Astrocyte (in vitro differentiated cells and primary cell): ENCODE results near the gene AANAT. TPM values are rescaled to one million over a fixed set of nuclear protein-coding genes. Genes with fewer than 3 reads are reported as not detected.
A peak's percentile ranks its signal among the peaks of the same experiment; 100 is the strongest.
"Not testable (repeated sequence)": the region's sequence is repeated elsewhere in the genome, so short reads cannot be mapped to it uniquely, and the experiment has no call there.

Experiments
- DNase-seq: peaks from one replicate; pipeline ENCODE4 v3.0.0-alpha.2; 2010; ENCODE audit warnings: low read depth
- FAIRE-seq: peaks from 2 replicates; lab custom pipeline; 2011; peaks lifted over from hg19 to GRCh38; lab: Jason Lieb, UNC
- H2AFZ ChIP-seq: 2 replicates; pipeline ENCODE4 v1.6.0; 2012; ENCODE audit warnings: low read depth, low read length, inconsistent platforms
- H3K27ac ChIP-seq: 2 replicates; pipeline ENCODE4 v1.5.1; 2011; ENCODE audit warnings: low read depth, low read length, inconsistent platforms
- H3K27me3 ChIP-seq: 2 replicates; pipeline ENCODE4 v1.6.0; 2011; ENCODE audit warnings: low read length, inconsistent platforms; ENCODE audit not compliant: insufficient read depth
- H3K36me3 ChIP-seq: 2 replicates; pipeline ENCODE4 v1.5.1; 2011; ENCODE audit warnings: low read length, inconsistent platforms; ENCODE audit not compliant: insufficient read depth
- H3K4me1 ChIP-seq: 2 replicates; pipeline ENCODE4 v1.5.1; 2011; ENCODE audit warnings: low read length, inconsistent platforms; ENCODE audit not compliant: insufficient read depth
- H3K4me2 ChIP-seq: 2 replicates; pipeline ENCODE4 v1.6.0; 2012; ENCODE audit warnings: low read length, inconsistent platforms
- H3K4me3 ChIP-seq: 2 replicates; pipeline ENCODE4 v1.5.1; 2011; ENCODE audit warnings: low read depth, mild to moderate bottlenecking, low read length, inconsistent platforms; ENCODE audit not compliant: insufficient read depth
- H3K79me2 ChIP-seq: 2 replicates; pipeline ENCODE4 v1.6.0; 2012; ENCODE audit warnings: mild to moderate bottlenecking, low read length, inconsistent platforms; ENCODE audit not compliant: insufficient read depth
- H3K9ac ChIP-seq: 2 replicates; pipeline ENCODE4 v1.6.0; 2012; ENCODE audit warnings: mild to moderate bottlenecking, low read length, inconsistent platforms
- H3K9me3 ChIP-seq: 2 replicates; pipeline ENCODE4 v1.5.1; 2012; ENCODE audit warnings: low read depth, mild to moderate bottlenecking, low read length, inconsistent platforms; ENCODE audit not compliant: insufficient read depth
- H4K20me1 ChIP-seq: 2 replicates; pipeline ENCODE4 v1.6.0; 2012; ENCODE audit warnings: low read length, inconsistent platforms; ENCODE audit not compliant: insufficient read depth
- H3K27ac Mint-ChIP-seq: one replicate; pipeline ENCODE4 v1.8.0; 2021; ENCODE audit warnings: mild to moderate bottlenecking, mixed read lengths; ENCODE audit not compliant: unreplicated experiment
- H3K27me3 Mint-ChIP-seq: one replicate; pipeline ENCODE4 v1.8.0; 2021; ENCODE audit warnings: low read depth, mixed read lengths; ENCODE audit not compliant: unreplicated experiment
- H3K36me3 Mint-ChIP-seq: one replicate; pipeline ENCODE4 v1.8.0; 2021; ENCODE audit warnings: low read depth, mixed read lengths; ENCODE audit not compliant: unreplicated experiment
- H3K4me1 Mint-ChIP-seq: one replicate; pipeline ENCODE4 v1.8.0; 2021; ENCODE audit warnings: low read depth, mixed read lengths; ENCODE audit not compliant: unreplicated experiment
- H3K4me3 Mint-ChIP-seq: one replicate; pipeline ENCODE4 v1.8.0; 2021; ENCODE audit warnings: mild to moderate bottlenecking, moderate library complexity, mixed read lengths; ENCODE audit not compliant: unreplicated experiment
- H3K9me3 Mint-ChIP-seq: one replicate; pipeline ENCODE4 v1.8.0; 2021; ENCODE audit warnings: mild to moderate bottlenecking, mixed read lengths; ENCODE audit not compliant: unreplicated experiment
- EZH2 ChIP-seq: IDR thresholded peaks from 2 replicates; pipeline ENCODE4 v1.6.1; 2012; ENCODE audit warnings: mild to moderate bottlenecking, low read length, inconsistent platforms; ENCODE audit not compliant: insufficient read depth
- total RNA-seq: library from RNA; stranded (reverse); gene quantifications from 2 replicates; pipeline ENCODE4 v1.2.1, GENCODE V29; 2021
- TF ChIP-seq, protein P1 (sequence below): IDR thresholded peaks from 2 replicates; pipeline ENCODE4 v1.5.1; 2011; ENCODE audit warnings: low read depth, mild to moderate bottlenecking, inconsistent platforms, low read length, moderate library complexity; ENCODE audit not compliant: insufficient read depth

The AANAT gene
- total RNA-seq, 1 donor from 2014 or later, result not detected

DNA sequence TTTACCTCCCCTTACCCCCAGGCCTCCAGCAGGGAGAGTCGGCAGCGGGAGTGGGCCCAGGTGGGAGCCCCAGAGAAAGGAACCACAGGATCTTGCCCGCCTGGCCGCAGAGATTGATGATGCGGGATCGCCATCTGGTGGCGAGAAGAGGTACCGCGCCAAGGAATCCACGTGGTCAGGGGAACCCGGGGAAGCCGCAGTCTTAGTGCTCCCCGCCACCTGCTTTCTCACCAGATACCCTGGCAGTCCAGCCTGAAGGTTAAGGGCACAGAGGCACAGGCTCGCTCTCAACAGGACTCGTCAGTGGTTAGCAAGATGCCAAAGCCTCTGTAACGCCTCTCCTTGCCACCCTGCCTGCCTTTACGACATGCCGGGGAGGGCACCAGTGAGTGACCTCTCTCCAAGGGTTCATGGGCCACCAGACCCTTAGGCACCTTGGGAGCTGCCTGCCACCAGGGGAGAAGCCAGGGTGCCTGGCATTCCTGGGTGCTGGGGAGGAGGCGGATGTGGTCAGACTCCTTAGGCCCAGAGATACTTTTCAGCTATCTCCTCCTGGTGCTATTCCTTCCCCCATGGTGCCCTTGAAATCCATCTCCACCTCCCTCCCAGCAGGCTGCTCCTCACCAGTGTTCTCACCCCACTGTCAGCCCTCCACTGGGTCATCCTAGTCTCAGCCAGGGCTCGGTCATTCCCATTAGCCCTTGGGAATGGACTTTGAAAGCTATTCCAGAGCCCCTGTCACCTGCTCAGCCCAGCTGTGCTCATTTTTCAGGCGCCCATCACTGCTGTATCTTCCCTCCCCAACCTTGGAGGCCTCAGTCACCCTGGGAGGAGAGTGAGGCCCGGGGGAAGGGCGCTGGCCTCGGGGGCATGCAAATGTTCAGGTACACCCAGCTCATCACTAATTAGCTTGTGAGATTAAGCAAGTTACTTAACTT lies 39.3 kb downstream of the AANAT start:
- Histone ChIP-seq H2AFZ (peak overlapping the region; percentile 10), H3K9ac (no peak overlapping the region), H3K4me2 (no peak overlapping the region), H3K4me1 (peaks cover 3% of the 10 kb centered on the region), H3K27ac (no peak overlapping the region), H3K9me3 (no peaks in the 10 kb centered on the region), H4K20me1 (no peaks in the 10 kb centered on the region), H3K36me3 (no peaks in the 10 kb centered on the region), H3K4me3 (no peak overlapping the region), H3K27me3 (peaks cover 5% of the 10 kb centered on the region), H3K79me2 (no peaks in the 10 kb centered on the region)
- Mint-ChIP-seq H3K4me3 (no peak overlapping the region), H3K9me3 (no peaks in the 10 kb centered on the region), H3K36me3 (no peaks in the 10 kb centered on the region), H3K27ac (no peak overlapping the region), H3K4me1 (no peaks in the 10 kb centered on the region), H3K27me3 (peaks cover 25% of the 10 kb centered on the region)
- FAIRE-seq (no peak), DNase-seq (no peak)
- TF ChIP-seq EZH2, result no peak
- TF ChIP-seq, protein P1, sequence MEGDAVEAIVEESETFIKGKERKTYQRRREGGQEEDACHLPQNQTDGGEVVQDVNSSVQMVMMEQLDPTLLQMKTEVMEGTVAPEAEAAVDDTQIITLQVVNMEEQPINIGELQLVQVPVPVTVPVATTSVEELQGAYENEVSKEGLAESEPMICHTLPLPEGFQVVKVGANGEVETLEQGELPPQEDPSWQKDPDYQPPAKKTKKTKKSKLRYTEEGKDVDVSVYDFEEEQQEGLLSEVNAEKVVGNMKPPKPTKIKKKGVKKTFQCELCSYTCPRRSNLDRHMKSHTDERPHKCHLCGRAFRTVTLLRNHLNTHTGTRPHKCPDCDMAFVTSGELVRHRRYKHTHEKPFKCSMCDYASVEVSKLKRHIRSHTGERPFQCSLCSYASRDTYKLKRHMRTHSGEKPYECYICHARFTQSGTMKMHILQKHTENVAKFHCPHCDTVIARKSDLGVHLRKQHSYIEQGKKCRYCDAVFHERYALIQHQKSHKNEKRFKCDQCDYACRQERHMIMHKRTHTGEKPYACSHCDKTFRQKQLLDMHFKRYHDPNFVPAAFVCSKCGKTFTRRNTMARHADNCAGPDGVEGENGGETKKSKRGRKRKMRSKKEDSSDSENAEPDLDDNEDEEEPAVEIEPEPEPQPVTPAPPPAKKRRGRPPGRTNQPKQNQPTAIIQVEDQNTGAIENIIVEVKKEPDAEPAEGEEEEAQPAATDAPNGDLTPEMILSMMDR, result peak; percentile 73

GRCh38 chr17:76508472-76509063 lies 41.2 kb downstream of the AANAT start:
- not testable (repeated sequence) for FAIRE-seq, H2AFZ ChIP-seq, H3K9me3 ChIP-seq, H3K4me1 Mint-ChIP-seq, H3K36me3 ChIP-seq, H3K4me1 ChIP-seq, DNase-seq, H3K9ac ChIP-seq, H3K27ac Mint-ChIP-seq, H3K27ac ChIP-seq, H3K4me3 ChIP-seq, H3K27me3 ChIP-seq, H3K79me2 ChIP-seq, H3K9me3 Mint-ChIP-seq, H3K4me2 ChIP-seq, H3K36me3 Mint-ChIP-seq, H3K4me3 Mint-ChIP-seq, H4K20me1 ChIP-seq
- peaks cover 31% of the 10 kb centered on the region for H3K27me3 Mint-ChIP-seq

DNA sequence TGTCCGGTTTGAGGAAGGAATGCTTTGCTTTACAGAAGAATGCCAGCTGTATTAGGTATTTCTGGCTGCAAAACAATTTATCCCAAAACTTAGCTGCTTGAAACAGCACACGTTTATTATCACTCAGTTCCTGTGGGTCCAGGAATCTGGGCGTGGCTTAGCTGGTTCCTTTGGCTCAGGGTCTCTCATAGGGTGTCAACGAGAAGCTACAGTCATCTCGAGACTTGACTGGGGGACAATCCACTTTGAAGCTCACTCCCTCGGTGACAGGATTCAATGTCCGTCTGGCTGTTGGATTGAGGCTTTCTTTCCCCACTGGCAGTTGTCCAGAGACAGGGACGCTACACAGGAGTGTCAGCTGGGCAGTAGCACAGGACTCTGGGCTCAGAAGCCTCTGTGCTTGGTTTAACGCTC lies 43.4 kb downstream of the AANAT start:
- DNase-seq, result peak; percentile 46
- Histone ChIP-seq H3K36me3 (no peaks in the 10 kb centered on the region), H3K79me2 (no peaks in the 10 kb centered on the region), H3K27me3 (peaks cover 5% of the 10 kb centered on the region), H3K4me3 (no peak overlapping the region), H3K9me3 (no peaks in the 10 kb centered on the region), H3K27ac (no peak overlapping the region), H4K20me1 (no peaks in the 10 kb centered on the region), H3K4me1 (peaks cover 10% of the 10 kb centered on the region), H3K9ac (no peak overlapping the region), H3K4me2 (no peak overlapping the region), H2AFZ (peak overlapping the region; percentile 26)
- TF ChIP-seq, protein P1, result no peak
- TF ChIP-seq EZH2, result no peak
- Mint-ChIP-seq H3K36me3 (no peaks in the 10 kb centered on the region), H3K9me3 (no peaks in the 10 kb centered on the region), H3K4me1 (peaks cover 8% of the 10 kb centered on the region), H3K27me3 (peaks cover 33% of the 10 kb centered on the region), H3K27ac (no peak overlapping the region), H3K4me3 (no peak overlapping the region)
- peak; percentile 54 for FAIRE-seq
